Activated CD4-positive, alpha-beta T cell treated with anti-CD3 and anti-CD28 coated beads, Interleukin-2, amount 50 U/mL, for 4 hours (primary cell): ENCODE measurements around the gene BACE2.

Source experiments
- DNase-seq, 2 experiments: peaks; one replicate each; pipeline ENCODE4 v3.0.0-alpha.2; 2020

The BACE2 gene

DNA sequence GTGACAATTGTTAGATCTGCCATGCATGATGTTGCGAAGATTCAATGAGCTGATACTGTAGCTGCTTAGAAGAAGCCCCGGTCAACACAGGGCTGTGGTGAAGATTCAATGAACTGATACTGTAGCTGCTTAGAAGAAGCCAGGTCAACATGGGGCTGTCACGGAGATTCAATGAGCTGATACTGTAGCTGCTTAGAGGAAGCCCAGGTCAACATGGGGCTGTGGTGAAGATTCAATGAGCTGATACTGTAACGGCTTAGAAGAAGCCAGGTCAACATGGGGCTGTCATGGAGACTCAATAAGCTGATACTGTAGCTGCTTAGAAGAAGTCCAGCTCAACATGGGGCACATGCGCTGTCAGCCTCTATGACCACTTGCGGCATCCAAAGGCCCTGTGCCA lies 18.8 kb upstream of the BACE2 start:
- DNase-seq: no peak

DNA sequence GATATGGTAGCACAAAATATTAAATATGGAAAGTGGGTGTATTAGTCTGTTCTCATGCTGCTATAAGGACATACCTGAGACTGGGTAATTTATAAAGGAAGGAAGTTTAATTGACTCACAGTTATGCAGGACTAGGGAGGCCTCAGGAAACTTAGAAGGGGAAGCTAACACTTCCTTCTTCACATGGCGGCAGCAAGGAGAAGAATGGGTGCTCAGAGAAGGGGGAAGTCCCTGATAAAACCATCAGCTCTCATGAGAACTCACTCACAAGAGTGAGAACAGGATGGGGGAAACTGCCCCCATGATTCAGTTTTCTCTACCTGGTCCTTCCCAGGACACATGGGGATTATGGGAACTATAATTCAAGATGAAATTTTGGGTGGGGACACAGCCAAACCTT lies 15.8 kb upstream of the BACE2 start:
- no peak for DNase-seq

DNA sequence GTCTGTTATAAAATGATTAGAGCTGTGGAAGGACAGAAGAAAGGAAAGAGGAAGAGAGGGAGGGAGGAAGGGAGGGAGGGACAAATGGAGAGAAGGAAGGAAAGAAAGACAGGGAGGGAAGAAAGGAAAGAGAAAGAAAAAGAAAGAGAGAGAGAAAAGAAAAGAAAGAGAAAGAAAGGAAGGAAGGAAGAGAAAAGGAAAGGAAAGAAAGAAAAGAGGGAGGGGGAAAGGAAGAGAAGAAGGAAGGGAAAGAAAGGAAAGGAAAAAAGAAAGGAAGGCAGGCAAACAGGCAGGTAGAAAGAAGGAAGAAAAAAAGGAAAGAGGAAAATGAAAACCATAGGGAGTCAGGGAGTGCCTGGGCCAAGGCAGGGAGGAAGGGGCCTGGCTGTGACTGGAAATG lies 14.5 kb upstream of the BACE2 start:
- no peak for DNase-seq

DNA sequence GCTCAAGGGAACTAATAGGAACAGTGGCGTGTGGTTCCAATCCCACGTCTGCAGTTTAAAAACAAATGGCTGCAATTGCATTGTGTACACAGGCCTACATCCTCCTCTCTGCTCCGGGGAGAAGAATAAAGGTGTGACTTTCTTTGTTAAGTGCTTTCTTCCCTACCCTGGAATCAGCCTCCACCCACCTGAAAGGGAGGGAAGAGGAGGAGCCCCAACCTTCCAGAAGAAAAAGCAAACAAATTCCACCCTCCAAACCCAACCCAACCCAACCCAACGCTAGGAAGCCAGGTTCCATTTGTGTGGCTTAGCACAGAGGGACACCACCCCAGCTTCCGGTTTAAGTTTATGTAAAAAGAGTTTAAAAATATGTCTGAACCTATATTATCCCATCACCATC lies 11.8 kb upstream of the BACE2 start:
- no peak for DNase-seq

DNA sequence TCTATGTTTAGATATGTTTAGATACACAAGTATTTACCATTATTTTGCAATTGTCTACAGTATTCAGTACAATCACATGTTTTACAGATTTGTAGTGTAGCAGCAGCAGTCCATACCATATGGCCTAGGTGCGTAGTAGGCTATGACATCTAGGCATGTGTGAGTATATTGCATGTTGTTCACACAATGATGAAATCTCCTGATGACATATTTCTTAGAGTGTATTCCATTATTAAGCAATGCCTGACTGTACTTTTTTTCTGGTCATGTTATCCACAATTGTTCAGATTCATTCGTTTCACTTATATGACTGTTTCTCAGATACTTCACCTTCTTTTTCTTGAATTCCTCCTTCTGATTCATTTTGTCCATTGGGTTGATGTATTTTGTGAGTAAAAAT lies 9.9 kb upstream of the BACE2 start:
- no peak for DNase-seq

DNA sequence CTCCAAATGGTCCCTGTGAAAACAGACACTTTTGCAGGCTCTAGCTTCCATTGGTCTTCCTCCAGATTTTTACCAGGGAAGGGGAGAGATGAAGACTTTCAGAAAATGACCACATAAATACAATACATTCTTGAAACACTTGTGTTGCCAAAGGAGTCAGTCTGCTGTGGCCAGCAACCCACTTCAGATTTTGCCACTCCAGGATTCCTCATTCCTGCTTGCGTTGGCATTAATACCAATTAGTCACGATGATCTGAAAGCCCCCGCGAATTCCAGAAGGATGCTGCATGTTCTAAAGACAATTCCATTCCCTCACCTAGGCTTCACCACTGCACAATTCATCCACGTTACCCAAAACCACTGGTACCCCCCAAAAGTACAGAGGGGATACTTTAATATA lies 7.9 kb upstream of the BACE2 start:
- no peak for DNase-seq

DNA sequence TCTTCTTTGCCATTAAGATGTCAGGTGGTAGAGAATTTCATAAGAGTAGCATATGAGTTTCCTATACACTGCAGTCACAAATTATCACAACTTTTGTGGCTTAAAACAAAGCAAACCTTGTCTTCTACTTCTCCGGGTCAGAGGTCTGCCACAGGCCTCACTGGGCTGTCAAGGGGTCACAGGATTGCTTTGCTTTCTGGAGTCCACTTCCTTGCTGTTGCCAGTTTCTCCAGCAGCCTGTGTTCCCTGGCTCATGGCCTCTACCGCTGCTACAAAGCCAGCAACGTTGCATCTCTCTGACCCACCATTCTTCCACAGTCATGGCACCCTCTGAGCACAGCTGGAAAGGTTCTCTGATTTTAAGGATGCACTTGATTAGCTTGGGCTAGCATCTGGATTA lies 6.5 kb upstream of the BACE2 start:
- no peak for DNase-seq

DNA sequence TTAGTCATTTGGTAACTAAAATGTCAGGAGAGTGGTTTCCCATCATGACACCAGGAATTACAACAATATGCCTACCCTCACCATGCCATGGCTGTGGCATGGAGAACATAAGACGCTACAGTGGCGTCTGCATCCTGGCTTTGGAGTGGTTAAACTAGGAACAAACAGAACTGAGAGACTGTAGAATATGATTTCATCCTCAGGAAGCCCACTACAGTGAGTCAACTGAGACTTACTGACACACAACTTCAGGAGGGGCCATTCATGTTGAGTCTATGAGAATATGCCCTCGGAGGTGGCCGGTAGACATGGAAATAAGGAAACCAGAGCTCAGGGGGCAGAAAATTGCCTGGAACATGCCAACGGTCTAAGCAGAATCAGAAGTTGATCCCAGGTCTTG lies 5.9 kb upstream of the BACE2 start:
- DNase-seq: no peak

DNA sequence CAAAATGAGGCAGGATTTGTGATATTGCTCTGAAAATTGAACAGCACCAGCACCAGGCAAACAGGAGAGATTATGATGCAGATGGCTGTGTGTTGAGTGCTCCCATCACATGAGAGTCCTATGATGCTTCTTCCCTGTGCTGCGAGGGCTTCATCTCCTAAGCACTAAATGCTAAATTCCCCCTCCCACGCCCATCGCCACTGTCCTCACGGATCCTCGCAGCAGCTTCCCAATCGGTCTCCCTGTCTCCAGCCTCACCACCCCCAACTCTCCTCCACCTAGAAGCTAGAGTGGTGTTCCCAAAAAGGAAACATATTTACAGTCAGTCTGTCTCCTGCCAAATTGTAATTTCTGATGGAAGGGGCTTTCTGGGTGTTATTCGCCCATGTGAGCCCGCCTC lies 4.9 kb upstream of the BACE2 start:
- DNase-seq: no peak

DNA sequence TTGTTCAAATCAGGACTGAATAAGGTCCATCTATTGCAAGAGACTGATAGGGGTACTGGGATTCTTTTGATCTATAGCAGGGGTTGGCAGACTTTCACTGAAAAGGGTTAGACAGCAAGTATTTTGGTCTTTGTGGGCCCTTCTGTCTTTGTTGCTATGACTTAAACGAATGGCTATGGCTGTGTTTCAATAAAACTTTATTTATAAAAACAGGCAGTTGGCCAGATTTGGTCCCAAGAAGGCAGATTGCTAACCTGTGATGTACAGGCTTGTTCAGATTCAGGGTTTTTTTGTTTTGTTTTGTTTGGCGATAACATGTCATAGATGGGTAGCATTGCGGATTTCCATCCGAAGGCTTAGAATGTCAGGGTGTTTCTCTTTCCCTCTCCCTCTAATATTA lies 3.9 kb upstream of the BACE2 start:
- no peak for DNase-seq

DNA sequence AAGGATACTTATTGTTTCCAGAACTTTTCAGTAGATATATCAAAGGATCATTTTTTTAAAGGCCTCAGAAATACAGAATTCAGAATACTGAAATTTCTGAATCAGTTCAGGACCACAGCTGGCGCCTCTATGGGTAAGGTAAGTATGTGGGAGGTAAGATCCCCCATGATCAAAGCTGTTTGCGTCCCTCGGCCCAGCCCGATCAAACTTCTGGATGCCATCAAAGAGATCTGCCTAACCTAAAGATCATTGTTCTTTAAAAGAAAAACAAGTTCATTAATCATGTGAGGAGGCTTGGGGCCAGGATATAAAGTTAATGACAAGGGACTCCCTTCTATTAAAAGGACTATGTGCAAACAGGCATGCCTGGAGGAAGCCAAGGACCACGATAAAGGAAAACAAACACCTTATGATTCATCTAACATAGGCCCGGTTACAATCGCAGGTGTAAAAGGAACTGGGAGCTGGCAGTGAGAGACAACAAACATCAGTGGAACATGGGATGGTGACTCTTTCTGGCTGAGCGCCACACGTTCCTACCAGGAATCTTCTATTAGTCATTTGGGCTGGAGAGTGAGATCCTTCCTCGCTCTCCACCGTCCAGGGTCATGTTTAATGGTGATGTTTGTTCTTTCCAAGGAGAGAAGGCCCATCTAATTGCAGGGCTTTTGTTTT lies 2.8 kb upstream of the BACE2 start:
- DNase-seq: no peak

DNA sequence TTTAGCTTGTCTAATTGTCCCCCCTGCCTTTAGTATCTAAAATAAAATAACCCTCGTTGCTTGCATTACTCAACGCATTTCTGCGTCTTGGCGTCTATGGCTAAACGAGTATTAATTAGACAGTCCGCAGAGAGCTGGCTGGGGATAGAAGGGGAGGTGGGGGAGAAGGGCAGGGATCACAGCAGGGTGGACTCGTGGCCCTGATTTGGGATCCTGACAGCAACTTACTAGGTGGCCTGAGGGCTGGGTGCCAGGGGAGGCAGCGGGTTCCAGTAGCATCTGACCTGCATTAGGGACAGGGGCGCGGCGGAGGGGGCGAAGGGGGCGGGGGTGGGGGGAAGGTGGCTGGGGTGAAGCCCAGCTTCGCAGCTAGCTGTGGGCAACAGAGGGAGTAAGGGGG lies 1.1 kb upstream of the BACE2 start:
- DNase-seq: no peak

DNA sequence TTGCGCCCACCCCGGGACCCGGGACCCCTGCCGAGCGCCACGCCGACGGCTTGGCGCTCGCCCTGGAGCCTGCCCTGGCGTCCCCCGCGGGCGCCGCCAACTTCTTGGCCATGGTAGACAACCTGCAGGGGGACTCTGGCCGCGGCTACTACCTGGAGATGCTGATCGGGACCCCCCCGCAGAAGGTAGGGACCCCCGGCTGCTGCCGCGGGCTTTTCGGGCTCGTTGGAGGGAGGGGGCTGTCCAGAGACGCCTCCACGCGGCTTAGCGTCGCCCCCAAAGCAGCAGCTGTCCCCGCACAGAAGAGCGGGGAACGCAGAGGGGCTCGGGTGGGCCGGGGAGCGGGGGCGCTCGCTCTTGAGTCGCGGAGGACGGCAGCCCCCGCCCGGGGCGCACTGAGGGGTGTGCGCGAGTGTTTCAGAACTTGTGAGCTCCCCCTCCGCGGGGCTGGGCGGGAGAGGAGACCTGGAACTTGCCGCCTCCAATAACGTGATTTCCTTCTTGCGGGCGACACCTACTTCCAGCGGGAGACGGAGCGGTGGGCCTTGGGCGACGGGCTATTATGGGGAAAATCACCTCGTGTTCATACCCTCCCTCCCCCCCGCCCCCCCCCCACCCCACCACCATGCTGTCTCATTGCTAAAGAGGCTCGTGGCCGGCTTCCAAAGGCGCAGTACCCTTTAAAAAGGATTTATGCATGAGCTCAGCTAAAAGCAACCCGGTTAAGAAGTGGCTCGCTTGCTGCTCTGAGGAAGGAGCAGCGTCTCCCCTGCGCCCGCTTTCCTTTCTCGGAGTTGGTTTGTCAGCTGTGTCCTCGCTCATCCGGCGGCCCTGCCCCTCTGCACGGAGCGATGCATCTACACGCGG lies 664 bp downstream of the BACE2 start:
- DNase-seq: no peak

DNA sequence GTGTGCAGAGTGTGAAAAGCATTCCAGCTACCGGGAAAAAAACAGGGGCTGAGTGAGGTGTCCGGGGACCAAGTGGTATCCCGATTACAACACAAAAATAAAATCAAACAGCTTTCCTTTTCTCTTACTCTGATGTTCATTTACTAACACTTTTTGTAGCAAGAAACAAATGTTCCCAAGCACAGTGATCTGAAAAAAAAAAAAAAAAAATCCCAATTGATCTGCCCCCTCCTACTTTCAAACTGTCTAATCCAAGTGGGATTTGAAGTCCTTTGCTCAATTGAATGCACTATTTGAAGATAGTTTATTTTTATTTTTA lies 1.3 kb downstream of the BACE2 start:
- no peak for DNase-seq

DNA sequence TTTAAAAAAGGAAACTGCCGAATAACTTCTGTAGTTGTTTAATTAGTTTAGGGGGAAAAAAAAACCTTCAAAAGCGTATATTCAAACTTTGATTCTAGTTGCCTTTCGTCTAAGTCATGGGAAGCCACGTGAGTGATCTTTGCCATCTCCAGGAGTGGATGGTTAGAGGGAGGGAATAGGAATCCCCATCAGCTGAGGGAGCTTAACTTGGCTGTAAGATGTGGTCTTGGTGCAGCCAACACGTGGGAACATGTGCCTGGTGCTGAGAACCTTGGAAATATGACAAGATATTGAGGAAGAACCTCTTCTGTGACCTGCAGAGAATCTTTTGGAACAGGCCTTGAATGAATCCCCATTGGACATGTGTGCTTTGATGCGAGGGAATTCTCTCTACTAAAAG lies 1.7 kb downstream of the BACE2 start:
- DNase-seq: no peak

DNA sequence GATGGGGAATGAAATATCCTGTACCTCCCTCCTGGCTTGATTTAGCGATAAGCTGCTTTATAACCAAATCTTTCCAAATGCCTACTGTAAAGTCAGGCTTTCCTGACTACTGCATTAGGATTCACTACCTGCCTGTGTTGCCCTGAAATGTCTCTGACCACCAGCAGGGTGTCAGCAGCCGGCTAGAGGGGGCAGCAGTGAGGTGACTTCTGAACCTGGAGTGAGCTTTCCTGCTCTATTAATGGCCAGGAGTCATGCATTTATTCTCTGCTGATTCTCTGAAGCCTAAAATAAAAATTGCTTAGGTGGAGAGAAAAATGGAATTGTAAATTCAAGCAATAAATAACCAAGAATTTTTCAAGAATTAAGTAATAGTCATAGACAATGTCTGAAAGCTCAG lies 2.5 kb downstream of the BACE2 start:
- DNase-seq: no peak

DNA sequence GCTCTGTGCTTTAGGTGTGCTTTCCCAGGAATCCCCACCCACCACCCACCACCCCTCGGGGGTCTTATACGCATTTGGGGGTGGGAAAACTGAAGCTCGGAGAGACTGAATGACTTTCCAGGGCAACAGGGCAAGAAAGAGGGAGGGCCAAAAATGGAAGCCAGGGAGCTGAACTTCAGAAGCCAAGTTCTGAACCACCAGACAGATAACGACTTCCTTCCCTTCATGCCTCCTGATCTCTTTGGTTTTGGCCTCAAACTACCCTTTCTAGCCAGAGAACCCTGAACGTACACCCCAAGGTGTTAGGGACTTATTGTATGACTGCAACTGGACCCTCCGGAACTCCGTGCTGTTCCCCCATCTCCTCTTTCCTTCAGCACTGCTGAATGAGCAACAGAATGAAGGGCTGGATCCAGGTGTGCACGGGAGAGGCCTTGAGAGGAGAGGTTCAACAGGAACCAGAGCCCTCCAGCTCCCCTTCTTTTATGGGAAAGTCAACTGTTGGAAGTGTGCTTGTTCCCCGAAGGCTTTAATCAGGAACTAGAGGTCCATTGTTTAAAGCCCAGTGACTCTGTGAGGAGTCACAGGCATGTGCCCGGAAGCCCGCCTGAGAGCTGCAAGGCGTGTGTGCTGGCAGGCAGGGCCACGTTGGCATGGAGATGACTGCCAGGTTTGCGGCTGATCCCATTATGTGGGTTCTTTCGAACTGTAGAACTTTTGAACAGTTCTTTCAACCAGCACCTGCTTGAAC lies 3.1 kb downstream of the BACE2 start:
- no peak for DNase-seq

DNA sequence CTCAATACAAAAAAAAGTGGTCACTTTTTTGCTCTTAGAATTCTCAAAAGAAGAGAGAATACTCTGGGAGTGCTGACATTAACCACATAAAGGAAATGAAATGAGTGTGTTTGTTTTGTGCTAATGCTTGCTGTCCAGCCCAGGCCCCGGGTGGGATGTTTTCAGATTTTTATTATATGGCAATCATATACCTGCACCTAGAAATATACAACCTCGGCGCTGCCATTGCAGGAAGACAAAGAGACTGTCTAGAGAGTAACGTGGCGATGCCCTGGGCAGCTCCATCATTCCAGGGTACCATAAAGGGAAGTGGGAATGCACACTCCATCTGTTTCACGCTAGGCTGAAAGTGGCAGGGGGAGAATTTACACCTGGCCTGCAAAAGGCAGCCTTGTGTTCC lies 7.1 kb downstream of the BACE2 start:
- DNase-seq: no peak

DNA sequence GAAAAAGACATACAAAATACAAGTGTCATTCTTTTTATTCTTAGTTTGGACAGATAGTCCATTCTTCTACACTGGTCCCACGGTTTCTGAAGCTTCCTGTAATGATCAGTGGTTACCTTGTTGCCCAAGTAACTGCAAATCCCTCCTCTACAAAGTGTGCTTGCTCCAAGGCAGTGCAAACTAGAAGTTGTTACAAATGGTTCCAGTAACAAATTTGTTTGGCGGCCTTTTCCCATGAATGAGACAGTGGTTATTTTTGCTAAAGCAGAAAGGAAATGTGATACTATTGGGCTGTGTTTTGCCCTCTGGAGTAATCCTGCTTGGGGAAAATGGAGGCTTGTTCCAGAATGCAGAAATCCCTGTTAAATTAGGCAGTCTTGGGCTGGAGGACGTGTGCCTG lies 8.9 kb downstream of the BACE2 start:
- no peak for DNase-seq

DNA sequence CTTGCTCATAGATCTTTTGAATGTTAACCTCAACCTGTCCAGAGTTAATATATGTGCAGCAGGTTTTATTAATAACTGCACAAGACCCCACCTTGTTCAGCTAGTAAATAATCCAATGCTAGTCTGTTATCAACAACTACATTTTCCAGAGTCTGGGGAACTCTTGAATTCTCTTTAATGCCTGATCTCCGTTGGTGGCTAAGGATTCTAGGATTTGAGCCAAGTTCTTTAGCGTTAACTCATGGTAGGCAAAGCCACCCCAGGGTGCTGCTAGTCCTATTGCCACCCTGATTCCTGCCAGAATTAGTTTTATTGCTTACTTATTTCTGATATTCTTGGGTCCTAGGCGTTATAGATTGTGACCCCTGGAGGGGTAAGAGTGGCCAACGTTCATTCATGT lies 12.8 kb downstream of the BACE2 start:
- no peak for DNase-seq

DNA sequence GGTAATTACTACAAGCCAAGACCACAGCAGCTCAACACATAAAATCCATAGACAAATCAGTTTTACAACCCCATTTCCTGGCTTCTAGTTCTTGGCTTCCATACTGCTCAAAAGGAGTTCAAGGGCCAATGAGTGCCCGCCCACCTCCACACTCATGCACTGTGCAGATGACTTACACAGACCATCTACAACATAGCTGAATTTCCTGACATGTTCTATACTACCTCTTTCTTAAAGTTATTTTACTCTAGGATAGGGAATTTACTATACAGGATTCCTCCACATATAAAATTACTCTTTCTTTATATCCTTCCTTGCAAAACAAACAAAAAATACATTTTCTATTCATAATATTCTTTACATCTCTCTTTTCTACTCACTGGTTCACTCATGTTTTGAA lies 14.6 kb downstream of the BACE2 start:
- DNase-seq: no peak

DNA sequence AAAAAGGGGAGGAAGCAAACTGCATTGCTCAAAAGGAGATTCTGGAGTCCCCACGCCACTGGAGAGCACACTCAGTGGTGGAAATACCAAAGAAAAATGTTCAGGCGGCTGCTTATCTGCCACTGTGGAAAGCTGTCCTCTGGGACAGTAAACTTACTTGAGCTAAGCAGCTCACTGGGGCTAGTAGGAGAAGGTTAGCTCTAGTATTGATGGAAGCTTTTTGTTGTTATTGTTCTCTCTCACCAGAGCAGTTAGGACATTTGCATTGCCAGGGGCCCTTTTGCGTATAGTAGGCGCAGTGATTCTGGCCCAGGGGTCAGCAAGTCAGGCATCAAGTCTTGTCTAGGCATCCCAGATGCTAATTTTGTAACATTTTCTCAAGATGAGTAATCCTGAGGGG lies 15.6 kb downstream of the BACE2 start:
- DNase-seq: no peak

DNA sequence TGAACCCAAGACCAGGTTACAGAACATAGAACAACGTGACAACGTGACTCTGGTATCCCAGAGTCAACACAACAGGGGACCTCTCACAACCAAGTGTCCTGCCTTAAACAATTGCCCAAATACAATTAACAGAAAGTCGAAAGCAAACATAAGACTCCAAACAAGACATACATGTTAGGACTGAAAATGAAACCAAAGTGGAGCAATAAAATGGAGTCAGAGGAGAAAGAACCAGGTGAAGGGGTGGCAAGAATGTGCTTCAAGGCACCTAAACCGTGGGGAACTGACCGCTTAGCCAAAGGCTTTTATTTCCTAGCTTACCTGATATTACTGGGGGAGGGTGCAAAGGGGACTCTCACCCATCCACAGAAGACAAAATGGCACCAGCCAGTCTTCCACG lies 17.8 kb downstream of the BACE2 start:
- no peak for DNase-seq
